ENCODE data around the gene DNAI7.

GRCh38 chr12:25083211-25083610 lies 111.7 kb downstream of the DNAI7 start:
- no peak for TF ChIP-seq CTCF (IDR thresholded peaks at IDR 0.05)
- TF ChIP-seq HDAC2 (IDR thresholded peaks at IDR 0.05) = no peak
- no peak for TF ChIP-seq MYC (IDR thresholded peaks at IDR 0.05; ENCODE audit: borderline replicate concordance, low read length)
- no peak for TF ChIP-seq REST (IDR thresholded peaks at IDR 0.05)
- TF ChIP-seq RFX5 (IDR thresholded peaks at IDR 0.05) = no peak
- TF ChIP-seq MAX (IDR thresholded peaks at IDR 0.05) = no peak
- no peak for TF ChIP-seq EP300 (IDR thresholded peaks at IDR 0.05)
- TF ChIP-seq MAFK (IDR thresholded peaks at IDR 0.05; ENCODE audit: partially characterized antibody) = no peak
- no peak for TF ChIP-seq SMC3 (IDR thresholded peaks at IDR 0.05)
- TF ChIP-seq RAD21 (conservative IDR thresholded peaks at IDR 0.05 in 1 of 2, IDR thresholded peaks at IDR 0.05 in 1 of 2) = no peak
- TF ChIP-seq ESRRA (IDR thresholded peaks at IDR 0.05; ENCODE audit: borderline replicate concordance, low read length) = no peak
- TF ChIP-seq POLR2A (IDR thresholded peaks at IDR 0.05; ENCODE audit: low read length) = no peak
- TF ChIP-seq JUNB (IDR thresholded peaks at IDR 0.05) = no peak

Measured in A549 (cell line).